Stomach (tissue), 4 donors: ENCODE data around the gene DCDC2.

Experiments
- POLR2A ChIP-seq, 4 donors: fragments of 450-650 bp; IDR thresholded peaks; one replicate each; pipeline ENCODE4 v1.6.1; 2016; ENCODE audit warnings: antibody characterized with exemption in 4 of 4, control low read depth in 2 of 4, mild to moderate bottlenecking in 1 of 4, moderate library complexity in 1 of 4
- POLR2AphosphoS5 ChIP-seq, 3 donors: sonication (generic); formaldehyde crosslinking; IDR thresholded peaks; one replicate each; pipeline ENCODE4 v1.6.1; 2016; ENCODE audit warnings: antibody characterized with exemption in 3 of 3
- TF ChIP-seq, protein P1 (sequence below), 7 experiments: fragments of 450-650 bp in 4 of 7; fragments of 200-600 bp in 3 of 7; sonication (generic) in 3 of 7; IDR thresholded peaks; one replicate each; pipeline ENCODE4 v1.5.1; 2016 to 2019; ENCODE audit warnings: antibody characterized with exemption in 7 of 7, control low read depth in 2 of 7, mild to moderate bottlenecking in 1 of 7

DNA sequence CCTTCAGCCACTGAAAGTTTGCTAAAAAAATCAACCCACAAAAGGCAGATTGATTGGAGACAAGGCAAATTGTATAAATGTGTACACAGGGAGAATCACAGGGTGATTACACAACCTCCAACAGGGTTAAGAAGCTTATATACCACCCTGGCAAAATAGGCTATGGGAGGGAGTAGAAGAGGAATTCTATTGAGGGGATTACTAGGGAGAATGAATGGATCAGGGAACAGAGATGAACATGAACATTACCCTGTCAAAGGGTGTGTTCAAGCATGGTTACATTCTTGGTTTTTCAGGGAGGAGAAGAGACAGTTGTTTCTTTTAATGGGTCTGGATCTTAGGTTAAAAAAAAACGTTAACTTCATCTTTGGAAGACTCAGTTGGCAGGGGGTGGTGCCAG, 39.8 kb upstream of the DCDC2 start:
- TF ChIP-seq POLR2A (IDR thresholded peaks at IDR 0.05): no peak
- TF ChIP-seq, protein P1, sequence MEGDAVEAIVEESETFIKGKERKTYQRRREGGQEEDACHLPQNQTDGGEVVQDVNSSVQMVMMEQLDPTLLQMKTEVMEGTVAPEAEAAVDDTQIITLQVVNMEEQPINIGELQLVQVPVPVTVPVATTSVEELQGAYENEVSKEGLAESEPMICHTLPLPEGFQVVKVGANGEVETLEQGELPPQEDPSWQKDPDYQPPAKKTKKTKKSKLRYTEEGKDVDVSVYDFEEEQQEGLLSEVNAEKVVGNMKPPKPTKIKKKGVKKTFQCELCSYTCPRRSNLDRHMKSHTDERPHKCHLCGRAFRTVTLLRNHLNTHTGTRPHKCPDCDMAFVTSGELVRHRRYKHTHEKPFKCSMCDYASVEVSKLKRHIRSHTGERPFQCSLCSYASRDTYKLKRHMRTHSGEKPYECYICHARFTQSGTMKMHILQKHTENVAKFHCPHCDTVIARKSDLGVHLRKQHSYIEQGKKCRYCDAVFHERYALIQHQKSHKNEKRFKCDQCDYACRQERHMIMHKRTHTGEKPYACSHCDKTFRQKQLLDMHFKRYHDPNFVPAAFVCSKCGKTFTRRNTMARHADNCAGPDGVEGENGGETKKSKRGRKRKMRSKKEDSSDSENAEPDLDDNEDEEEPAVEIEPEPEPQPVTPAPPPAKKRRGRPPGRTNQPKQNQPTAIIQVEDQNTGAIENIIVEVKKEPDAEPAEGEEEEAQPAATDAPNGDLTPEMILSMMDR (IDR thresholded peaks at IDR 0.05): no peak
- no peak for TF ChIP-seq POLR2AphosphoS5 (IDR thresholded peaks at IDR 0.05)
